ENCODE results near the gene TF. TPM values are rescaled to one million over a fixed set of nuclear protein-coding genes. Genes with fewer than 3 reads are reported as not detected.

Gene TF
- 0.45 TPM for polyA plus RNA-seq (2012; ENCODE audit: insufficient read depth, insufficient read length, low read depth)

- Histone ChIP-seq H3K36me3 (no peaks in the 10 kb centered on the region), H3K4me3 (ENCODE audit: low read depth, low read length) (no peak within 1 kb of the TSS), H3K27me3 (peaks cover 11% of the 10 kb centered on the region), H3K4me1 (no peaks in the 10 kb centered on the region), H3K9me3 (no peaks in the 10 kb centered on the region)
- DNase-seq, result no peak
- no peak for TF ChIP-seq CTCF (IDR thresholded peaks at IDR 0.05; ENCODE audit: low read depth, low read length)
Measured at GRCh38 chr3:133745981-133746711, at the start of gene TF. Gene TF, plus strand, starts transcription at chr3:133746393. Its CDS starts 48 bp downstream, at chr3:133746441.

GRCh38 chr3:133697960-133698359 lies 48.2 kb upstream of the TF start:
- no peaks in the 10 kb centered on the region for H3K4me1 ChIP-seq
- no peak for DNase-seq
- H3K27me3 ChIP-seq, result no peaks in the 10 kb centered on the region
- no peaks in the 10 kb centered on the region for H3K36me3 ChIP-seq
- no peak for TF ChIP-seq CTCF (IDR thresholded peaks at IDR 0.05; ENCODE audit: low read depth, low read length)
- H3K9me3 ChIP-seq, result no peaks in the 10 kb centered on the region
- H3K4me3 ChIP-seq (ENCODE audit: low read depth, low read length), result no peak overlapping the region

GRCh38 chr3:133699467-133699866 lies 46.7 kb upstream of the TF start:
- TF ChIP-seq CTCF (IDR thresholded peaks at IDR 0.05; ENCODE audit: low read depth, low read length), result no peak

DNA sequence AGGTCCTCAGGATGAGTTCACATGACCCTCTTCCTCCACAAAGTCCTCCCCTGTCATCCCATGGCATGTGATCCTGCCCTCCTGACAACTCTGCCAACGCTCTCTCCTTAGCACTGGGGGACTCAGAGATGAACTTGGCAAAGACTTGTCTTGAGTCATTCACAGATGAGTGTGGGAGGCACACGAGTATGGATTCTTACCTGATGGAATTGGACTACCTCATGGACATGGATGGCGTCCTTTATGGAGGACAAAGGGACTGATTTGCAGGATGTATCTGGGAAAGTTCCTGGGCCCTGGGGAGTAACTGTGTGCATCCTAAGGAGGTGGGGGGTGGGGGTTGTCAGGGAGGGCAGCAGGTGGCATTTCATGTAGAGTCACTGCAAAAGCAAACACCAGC lies 46.3 kb upstream of the TF start:
- H3K4me1 ChIP-seq, result no peaks in the 10 kb centered on the region
- H3K4me3 ChIP-seq (ENCODE audit: low read depth, low read length), result no peak overlapping the region
- H3K36me3 ChIP-seq, result no peaks in the 10 kb centered on the region
- peaks cover 5% of the 10 kb centered on the region for H3K27me3 ChIP-seq
- no peaks in the 10 kb centered on the region for H3K9me3 ChIP-seq
- no peak for DNase-seq
- TF ChIP-seq CTCF (IDR thresholded peaks at IDR 0.05; ENCODE audit: low read depth, low read length), result no peak

More at GRCh38 chr3:133699467-133699866, 46.7 kb upstream of the TF start:
- H3K4me1 ChIP-seq, result no peaks in the 10 kb centered on the region
- no peak for DNase-seq
- no peaks in the 10 kb centered on the region for H3K36me3 ChIP-seq
- H3K9me3 ChIP-seq, result no peaks in the 10 kb centered on the region
- H3K27me3 ChIP-seq, result peaks cover under 1% of the 10 kb centered on the region; the same call in 1 of the 2 replicates
- H3K4me3 ChIP-seq (ENCODE audit: low read depth, low read length), result no peak overlapping the region

DNA sequence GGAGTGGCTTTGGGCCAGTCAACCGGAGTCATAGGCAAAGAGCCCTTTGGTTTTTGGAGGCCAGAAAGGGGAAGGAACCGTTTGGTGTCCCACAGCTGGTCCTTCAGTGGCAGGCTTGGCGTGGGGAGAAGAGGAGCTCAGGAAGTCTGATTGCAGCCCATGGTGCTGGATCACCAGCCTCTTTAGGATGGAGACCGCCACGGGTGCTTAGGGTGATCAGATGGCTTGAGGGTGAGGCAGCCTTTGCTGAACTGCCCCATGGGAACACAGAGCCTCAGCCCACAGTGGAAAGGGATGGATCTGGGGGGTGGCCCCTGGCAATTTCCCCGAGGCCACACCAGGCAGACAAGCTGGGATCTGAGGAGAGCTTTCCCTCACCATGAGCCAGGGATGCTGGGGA lies 45.8 kb upstream of the TF start:
- H3K36me3 ChIP-seq, result no peaks in the 10 kb centered on the region
- no peak for TF ChIP-seq CTCF (IDR thresholded peaks at IDR 0.05; ENCODE audit: low read depth, low read length)
- peaks cover 5% of the 10 kb centered on the region for H3K27me3 ChIP-seq
- no peak for DNase-seq
- no peak overlapping the region for H3K4me3 ChIP-seq (ENCODE audit: low read depth, low read length)
- H3K9me3 ChIP-seq, result no peaks in the 10 kb centered on the region
- H3K4me1 ChIP-seq, result no peaks in the 10 kb centered on the region

All from BE2C (cell line).